WTC11 (cell line): ENCODE data around the gene CACNA2D3. TPM values are rescaled to one million over a fixed set of nuclear protein-coding genes. Genes with fewer than 3 reads are reported as not detected.

Experiments
- ATAC-seq: fragments of 200-7000 bp; cut with Tn5 transposase; 2 replicates; pipeline ENCODE4 v1.10.0; 2021; ENCODE audit warnings: mild to moderate bottlenecking, moderate library complexity
- CTCF ChIA-PET: fragments of 300-600 bp; sonication (Branson Sonifier 250); formaldehyde crosslinking; loops from one replicate; lab custom pipeline; 2021; ENCODE audit warnings: antibody characterized with exemption; lab: Charles Lee
- POLR2A ChIA-PET: fragments of 350-600 bp; sonication (Branson Sonifier 250); formaldehyde crosslinking; loops from one replicate; lab custom pipeline; 2021; ENCODE audit warnings: antibody characterized with exemption; lab: Charles Lee
- DNase-seq: peaks from one replicate; pipeline ENCODE4 v3.0.0; 2021; ENCODE audit warnings: low spot score
- H3K27ac Mint-ChIP-seq: 2 replicates; pipeline ENCODE4 v1.8.0; 2021; ENCODE audit warnings: mixed read lengths
- H3K27me3 Mint-ChIP-seq: 2 replicates; pipeline ENCODE4 v1.8.0; 2021; ENCODE audit warnings: low read depth, mild to moderate bottlenecking, moderate library complexity, mixed read lengths
- H3K36me3 Mint-ChIP-seq: 2 replicates; pipeline ENCODE4 v1.8.0; 2021; ENCODE audit warnings: mixed read lengths
- H3K4me1 Mint-ChIP-seq: 2 replicates; pipeline ENCODE4 v1.8.0; 2022; ENCODE audit warnings: mixed read lengths
- H3K4me3 Mint-ChIP-seq: 2 replicates; pipeline ENCODE4 v1.8.0; 2021; ENCODE audit warnings: mild to moderate bottlenecking, moderate library complexity, mixed read lengths
- H3K9me3 Mint-ChIP-seq: 2 replicates; pipeline ENCODE4 v1.8.0; 2021; ENCODE audit warnings: mixed read lengths
- ATF6 ChIP-seq: sonication (generic); formaldehyde crosslinking; IDR thresholded peaks from 2 replicates; pipeline ENCODE4 v1.8.1; 2023; ENCODE audit warnings: mild to moderate bottlenecking, missing genetic modification reagents
- CREM ChIP-seq: sonication (generic); formaldehyde crosslinking; IDR thresholded peaks from 2 replicates; pipeline ENCODE4 v1.8.1; 2022; ENCODE audit warnings: mild to moderate bottlenecking, missing genetic modification reagents, moderate library complexity
- ELF4 ChIP-seq: sonication (generic); formaldehyde crosslinking; IDR thresholded peaks from 2 replicates; pipeline ENCODE4 v1.8.1; 2022; ENCODE audit warnings: low read depth, mild to moderate bottlenecking, moderate library complexity, missing genetic modification reagents
- GABPB1 ChIP-seq: sonication (generic); formaldehyde crosslinking; IDR thresholded peaks from 2 replicates; pipeline ENCODE4 v1.8.1; 2023; ENCODE audit warnings: mild to moderate bottlenecking, missing genetic modification reagents
- GTF2I ChIP-seq: fragments of 250-450 bp; sonication (Bioruptor Pico); conservative IDR thresholded peaks from 2 replicates; pipeline ENCODE4 v1.4.0; 2021; ENCODE audit warnings: mild to moderate bottlenecking
- MXD4 ChIP-seq: fragments of 250-450 bp; sonication (Bioruptor Pico); IDR thresholded peaks from 2 replicates; pipeline ENCODE4 v1.8.0; 2021; ENCODE audit warnings: mild to moderate bottlenecking, moderate library complexity, borderline replicate concordance
- NR3C1 ChIP-seq: sonication (generic); formaldehyde crosslinking; conservative IDR thresholded peaks from 2 replicates; pipeline ENCODE4 v1.8.1; 2023; ENCODE audit warnings: low read depth, mild to moderate bottlenecking, missing genetic modification reagents
- PRRX2 ChIP-seq: fragments of 250-450 bp; sonication (Bioruptor Pico); IDR thresholded peaks from 2 replicates; pipeline ENCODE4 v1.8.0; 2021; ENCODE audit warnings: mild to moderate bottlenecking
- TCF7 ChIP-seq: sonication (generic); formaldehyde crosslinking; IDR thresholded peaks from 2 replicates; pipeline ENCODE4 v1.8.0; 2022; ENCODE audit warnings: mild to moderate bottlenecking, low read depth, missing genetic modification reagents, moderate library complexity
- ZNF138 ChIP-seq: sonication (generic); formaldehyde crosslinking; conservative IDR thresholded peaks from 2 replicates; pipeline ENCODE4 v1.8.1; 2022; ENCODE audit warnings: mild to moderate bottlenecking, moderate library complexity, missing genetic modification reagents
- ZNF396 ChIP-seq: fragments of 250-450 bp; sonication (Bioruptor Pico); IDR thresholded peaks from 2 replicates; pipeline ENCODE4 v1.8.0; 2021; ENCODE audit warnings: mild to moderate bottlenecking, moderate library complexity, borderline replicate concordance
- ZNF425 ChIP-seq: fragments of 250-450 bp; sonication (Bioruptor Pico); conservative IDR thresholded peaks from 2 replicates; pipeline ENCODE4 v1.9.0; 2021; ENCODE audit warnings: mild to moderate bottlenecking
- ZNF532 ChIP-seq: fragments of 250-450 bp; sonication (Bioruptor Pico); IDR thresholded peaks from 2 replicates; pipeline ENCODE4 v1.9.0; 2021; ENCODE audit warnings: mild to moderate bottlenecking, borderline replicate concordance
- total RNA-seq: library from RNA; stranded (reverse); gene quantifications from 3 replicates; pipeline ENCODE4 v1.2.3, GENCODE V29; 2021
- TF ChIP-seq, protein P1 (sequence below): fragments of 250-450 bp; sonication (Bioruptor Pico); IDR thresholded peaks from 2 replicates; pipeline ENCODE4 v2.1.2; 2022; ENCODE audit warnings: mild to moderate bottlenecking, moderate library complexity
- TF ChIP-seq, protein P2 (sequence below): sonication (generic); formaldehyde crosslinking; IDR thresholded peaks from 2 replicates; pipeline ENCODE4 v1.8.0; 2022; ENCODE audit warnings: mild to moderate bottlenecking, missing genetic modification reagents
- TF ChIP-seq, protein P3 (sequence below): sonication (generic); formaldehyde crosslinking; IDR thresholded peaks from 2 replicates; pipeline ENCODE4 v1.8.0; 2022; ENCODE audit warnings: mild to moderate bottlenecking, missing genetic modification reagents
- TF ChIP-seq, protein P4 (sequence below): sonication (generic); formaldehyde crosslinking; IDR thresholded peaks from 2 replicates; pipeline ENCODE4 v1.8.1; 2022; ENCODE audit warnings: low read depth, missing genetic modification reagents, borderline replicate concordance
- TF ChIP-seq, protein P5 (sequence below): sonication (generic); formaldehyde crosslinking; IDR thresholded peaks from 2 replicates; pipeline ENCODE4 v1.8.1; 2023; ENCODE audit warnings: mild to moderate bottlenecking, missing genetic modification reagents, borderline replicate concordance

Gene CACNA2D3
- total RNA-seq, 1 experiment from 2014 or later: 5.0 TPM

DNA sequence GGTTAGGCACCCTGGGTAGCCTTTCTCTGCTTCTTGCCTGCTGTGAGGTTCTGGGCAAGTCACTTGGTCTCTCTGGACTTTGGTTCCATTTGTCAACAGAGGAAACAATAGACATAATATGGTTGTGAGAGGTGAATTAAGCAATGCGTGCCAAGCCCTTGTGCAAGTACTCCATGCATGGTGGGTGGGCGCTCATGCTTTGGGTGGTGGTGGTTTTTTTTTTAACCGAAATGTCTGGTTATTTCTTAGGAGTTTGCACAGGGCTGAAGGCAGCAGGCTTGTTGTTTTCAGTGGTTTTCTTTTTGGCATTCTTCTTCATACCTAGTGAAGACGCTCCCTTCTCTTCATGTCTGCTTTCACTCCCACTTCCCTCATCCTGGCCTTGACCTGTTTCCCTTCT is 889.7 kb downstream of the CACNA2D3 start:
- ATAC-seq: no peak
- Mint-ChIP-seq H3K4me3 (no peak overlapping the region), H3K27ac (no peak overlapping the region), H3K4me1 (peaks cover 21% of the 10 kb centered on the region), H3K9me3 (no peaks in the 10 kb centered on the region), H3K36me3 (no peaks in the 10 kb centered on the region), H3K27me3 (no peaks in the 10 kb centered on the region)
- CTCF ChIA-PET: interaction anchor here (0.6 kb wide), 1 partner anchor 471 kb away, joined by 4 read pairs; no protein-coding TSS in a partner anchor
- DNase-seq: no peak
- POLR2A ChIA-PET: no interaction called here
- TF ChIP-seq GABPB1 (CRISPR knock-in tag) (no peak), ATF6 (CRISPR knock-in tag) (no peak), GTF2I (CRISPR knock-in tag) (no peak), ZNF532 (CRISPR knock-in tag) (no peak), MXD4 (CRISPR knock-in tag) (no peak), ELF4 (CRISPR knock-in tag) (no peak), ZNF425 (CRISPR knock-in tag) (no peak), ZNF138 (CRISPR knock-in tag) (no peak), PRRX2 (CRISPR knock-in tag) (no peak), TCF7 (CRISPR knock-in tag) (no peak), ZNF396 (CRISPR knock-in tag) (no peak), NR3C1 (CRISPR knock-in tag) (no peak), CREM (CRISPR knock-in tag) (no peak)
- TF ChIP-seq, protein P1, sequence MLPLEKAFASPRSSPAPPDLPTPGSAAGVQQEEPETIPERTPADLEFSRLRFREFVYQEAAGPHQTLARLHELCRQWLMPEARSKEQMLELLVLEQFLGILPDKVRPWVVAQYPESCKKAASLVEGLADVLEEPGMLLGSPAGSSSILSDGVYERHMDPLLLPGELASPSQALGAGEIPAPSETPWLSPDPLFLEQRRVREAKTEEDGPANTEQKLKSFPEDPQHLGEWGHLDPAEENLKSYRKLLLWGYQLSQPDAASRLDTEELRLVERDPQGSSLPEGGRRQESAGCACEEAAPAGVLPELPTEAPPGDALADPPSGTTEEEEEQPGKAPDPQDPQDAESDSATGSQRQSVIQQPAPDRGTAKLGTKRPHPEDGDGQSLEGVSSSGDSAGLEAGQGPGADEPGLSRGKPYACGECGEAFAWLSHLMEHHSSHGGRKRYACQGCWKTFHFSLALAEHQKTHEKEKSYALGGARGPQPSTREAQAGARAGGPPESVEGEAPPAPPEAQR (CRISPR knock-in tag): no peak
- TF ChIP-seq, protein P2, sequence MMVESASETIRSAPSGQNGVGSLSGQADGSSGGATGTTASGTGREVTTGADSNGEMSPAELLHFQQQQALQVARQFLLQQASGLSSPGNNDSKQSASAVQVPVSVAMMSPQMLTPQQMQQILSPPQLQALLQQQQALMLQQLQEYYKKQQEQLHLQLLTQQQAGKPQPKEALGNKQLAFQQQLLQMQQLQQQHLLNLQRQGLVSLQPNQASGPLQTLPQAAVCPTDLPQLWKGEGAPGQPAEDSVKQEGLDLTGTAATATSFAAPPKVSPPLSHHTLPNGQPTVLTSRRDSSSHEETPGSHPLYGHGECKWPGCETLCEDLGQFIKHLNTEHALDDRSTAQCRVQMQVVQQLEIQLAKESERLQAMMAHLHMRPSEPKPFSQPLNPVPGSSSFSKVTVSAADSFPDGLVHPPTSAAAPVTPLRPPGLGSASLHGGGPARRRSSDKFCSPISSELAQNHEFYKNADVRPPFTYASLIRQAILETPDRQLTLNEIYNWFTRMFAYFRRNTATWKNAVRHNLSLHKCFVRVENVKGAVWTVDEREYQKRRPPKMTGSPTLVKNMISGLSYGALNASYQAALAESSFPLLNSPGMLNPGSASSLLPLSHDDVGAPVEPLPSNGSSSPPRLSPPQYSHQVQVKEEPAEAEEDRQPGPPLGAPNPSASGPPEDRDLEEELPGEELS: no peak
- TF ChIP-seq, protein P3, sequence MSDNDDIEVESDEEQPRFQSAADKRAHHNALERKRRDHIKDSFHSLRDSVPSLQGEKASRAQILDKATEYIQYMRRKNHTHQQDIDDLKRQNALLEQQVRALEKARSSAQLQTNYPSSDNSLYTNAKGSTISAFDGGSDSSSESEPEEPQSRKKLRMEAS (CRISPR knock-in tag): no peak
- TF ChIP-seq, protein P4, sequence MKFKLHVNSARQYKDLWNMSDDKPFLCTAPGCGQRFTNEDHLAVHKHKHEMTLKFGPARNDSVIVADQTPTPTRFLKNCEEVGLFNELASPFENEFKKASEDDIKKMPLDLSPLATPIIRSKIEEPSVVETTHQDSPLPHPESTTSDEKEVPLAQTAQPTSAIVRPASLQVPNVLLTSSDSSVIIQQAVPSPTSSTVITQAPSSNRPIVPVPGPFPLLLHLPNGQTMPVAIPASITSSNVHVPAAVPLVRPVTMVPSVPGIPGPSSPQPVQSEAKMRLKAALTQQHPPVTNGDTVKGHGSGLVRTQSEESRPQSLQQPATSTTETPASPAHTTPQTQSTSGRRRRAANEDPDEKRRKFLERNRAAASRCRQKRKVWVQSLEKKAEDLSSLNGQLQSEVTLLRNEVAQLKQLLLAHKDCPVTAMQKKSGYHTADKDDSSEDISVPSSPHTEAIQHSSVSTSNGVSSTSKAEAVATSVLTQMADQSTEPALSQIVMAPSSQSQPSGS (CRISPR knock-in tag): no peak
- TF ChIP-seq, protein P5, sequence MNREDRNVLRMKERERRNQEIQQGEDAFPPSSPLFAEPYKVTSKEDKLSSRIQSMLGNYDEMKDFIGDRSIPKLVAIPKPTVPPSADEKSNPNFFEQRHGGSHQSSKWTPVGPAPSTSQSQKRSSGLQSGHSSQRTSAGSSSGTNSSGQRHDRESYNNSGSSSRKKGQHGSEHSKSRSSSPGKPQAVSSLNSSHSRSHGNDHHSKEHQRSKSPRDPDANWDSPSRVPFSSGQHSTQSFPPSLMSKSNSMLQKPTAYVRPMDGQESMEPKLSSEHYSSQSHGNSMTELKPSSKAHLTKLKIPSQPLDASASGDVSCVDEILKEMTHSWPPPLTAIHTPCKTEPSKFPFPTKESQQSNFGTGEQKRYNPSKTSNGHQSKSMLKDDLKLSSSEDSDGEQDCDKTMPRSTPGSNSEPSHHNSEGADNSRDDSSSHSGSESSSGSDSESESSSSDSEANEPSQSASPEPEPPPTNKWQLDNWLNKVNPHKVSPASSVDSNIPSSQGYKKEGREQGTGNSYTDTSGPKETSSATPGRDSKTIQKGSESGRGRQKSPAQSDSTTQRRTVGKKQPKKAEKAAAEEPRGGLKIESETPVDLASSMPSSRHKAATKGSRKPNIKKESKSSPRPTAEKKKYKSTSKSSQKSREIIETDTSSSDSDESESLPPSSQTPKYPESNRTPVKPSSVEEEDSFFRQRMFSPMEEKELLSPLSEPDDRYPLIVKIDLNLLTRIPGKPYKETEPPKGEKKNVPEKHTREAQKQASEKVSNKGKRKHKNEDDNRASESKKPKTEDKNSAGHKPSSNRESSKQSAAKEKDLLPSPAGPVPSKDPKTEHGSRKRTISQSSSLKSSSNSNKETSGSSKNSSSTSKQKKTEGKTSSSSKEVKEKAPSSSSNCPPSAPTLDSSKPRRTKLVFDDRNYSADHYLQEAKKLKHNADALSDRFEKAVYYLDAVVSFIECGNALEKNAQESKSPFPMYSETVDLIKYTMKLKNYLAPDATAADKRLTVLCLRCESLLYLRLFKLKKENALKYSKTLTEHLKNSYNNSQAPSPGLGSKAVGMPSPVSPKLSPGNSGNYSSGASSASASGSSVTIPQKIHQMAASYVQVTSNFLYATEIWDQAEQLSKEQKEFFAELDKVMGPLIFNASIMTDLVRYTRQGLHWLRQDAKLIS: no peak
